CD4-positive, alpha-beta T cell treated with Interleukin-15 for 4 hours (primary cell): ENCODE results near the gene FRY.
A peak's percentile ranks its signal among the peaks of the same experiment; 100 is the strongest.
"Not testable (repeated sequence)": the region's sequence is repeated elsewhere in the genome, so short reads cannot be mapped to it uniquely, and the experiment has no call there.

Source experiments
- DNase-seq: peaks from one replicate; pipeline ENCODE4 v3.0.0-alpha.2; 2020; ENCODE audit warnings: low spot score

The FRY gene

GRCh38 chr13:32041429-32041828 is 9.9 kb downstream of the FRY start:
- no peak for DNase-seq

- DNase-seq, result no peak
These were observed 11.0 kb downstream of the FRY start for GRCh38 chr13:32042551-32042950.

GRCh38 chr13:32044446-32044845 is 12.9 kb downstream of the FRY start:
- DNase-seq, result no peak

GRCh38 chr13:32045537-32045936 is 14.0 kb downstream of the FRY start:
- no peak for DNase-seq

GRCh38 chr13:32045982-32046785 is 14.6 kb downstream of the FRY start:
- peak; percentile 19 for DNase-seq

- DNase-seq, result no peak
These were observed 15.5 kb downstream of the FRY start for GRCh38 chr13:32047088-32047487.

- no peak for DNase-seq
These were observed 16.2 kb downstream of the FRY start for GRCh38 chr13:32047793-32048192.

- no peak for DNase-seq
These were observed 17.2 kb downstream of the FRY start for GRCh38 chr13:32048816-32049215.

GRCh38 chr13:32051156-32051555 is 19.6 kb downstream of the FRY start:
- no peak for DNase-seq

- no peak for DNase-seq
These were observed 24.7 kb downstream of the FRY start for GRCh38 chr13:32056316-32056715.

- not testable (repeated sequence) for DNase-seq
These were observed 25.8 kb downstream of the FRY start for GRCh38 chr13:32057325-32057724.

GRCh38 chr13:32059511-32059984 is 28.0 kb downstream of the FRY start:
- DNase-seq, result no peak

GRCh38 chr13:32060401-32060878 is 28.9 kb downstream of the FRY start:
- no peak for DNase-seq

GRCh38 chr13:32063619-32064233 is 32.2 kb downstream of the FRY start:
- no peak for DNase-seq

GRCh38 chr13:32067149-32067961 is 35.8 kb downstream of the FRY start:
- no peak for DNase-seq

- DNase-seq, result no peak
These were observed 36.7 kb downstream of the FRY start for GRCh38 chr13:32068255-32068654.

- no peak for DNase-seq
These were observed 41.7 kb downstream of the FRY start for GRCh38 chr13:32073180-32073864.

- DNase-seq, result no peak
These were observed 43.7 kb downstream of the FRY start for GRCh38 chr13:32075170-32075851.

- no peak for DNase-seq
These were observed 48.0 kb downstream of the FRY start for GRCh38 chr13:32079587-32079986.

- no peak for DNase-seq
These were observed 48.8 kb downstream of the FRY start for GRCh38 chr13:32080328-32080744.

GRCh38 chr13:32081591-32081990 is 50.0 kb downstream of the FRY start:
- no peak for DNase-seq
